SH-SY5Y (cell line): ENCODE measurements around the gene UGP2.

Experiments used
- GATA2 ChIP-seq: IDR thresholded peaks from 2 replicates; pipeline ENCODE4 v1.6.1; 2011; ENCODE audit warnings: mild to moderate bottlenecking, low read depth, low read length
- GATA3 ChIP-seq: IDR thresholded peaks from 2 replicates; pipeline ENCODE4 v1.6.1; 2011; ENCODE audit warnings: low read depth, mild to moderate bottlenecking, low read length, moderate library complexity

Gene UGP2

DNA sequence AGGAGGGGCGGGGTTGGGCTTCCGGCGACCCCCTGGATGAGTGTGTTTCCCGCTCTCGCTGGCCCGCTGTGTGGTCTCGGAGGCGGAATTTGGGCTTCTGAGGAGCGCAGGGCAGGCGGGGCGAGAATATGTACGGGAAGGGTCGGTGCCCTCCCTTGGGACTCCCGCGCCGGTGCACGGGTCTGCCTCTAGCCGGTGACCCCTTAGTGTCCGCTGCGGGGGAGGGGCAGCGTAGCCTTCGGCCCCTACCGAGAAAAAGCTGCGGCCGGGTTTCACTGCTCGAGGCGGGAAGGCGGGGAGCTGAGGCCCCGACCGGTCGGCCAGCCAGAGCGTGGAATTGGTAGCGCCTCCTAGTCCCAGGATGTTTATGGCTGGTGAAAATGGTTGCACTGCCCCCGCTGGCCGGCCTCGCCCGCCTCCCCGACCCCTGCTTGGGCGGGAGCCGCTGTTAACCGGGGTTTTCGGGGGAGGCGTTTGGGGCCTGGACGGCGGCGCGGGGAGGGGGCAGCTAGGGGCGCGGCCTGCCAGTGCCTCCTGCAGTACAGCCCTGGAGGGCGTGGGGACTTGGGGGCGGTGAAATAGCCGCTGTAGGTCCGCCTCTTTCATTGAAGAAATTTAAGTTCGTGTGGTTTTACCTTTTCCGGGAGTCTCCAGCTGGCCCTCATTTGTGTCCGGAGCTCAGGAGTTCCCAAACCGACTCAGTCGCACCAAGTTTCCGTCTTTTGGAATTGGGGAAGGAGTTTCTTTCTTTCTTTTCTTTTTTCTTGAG is at the start of gene UGP2:
Gene UGP2 (plus strand): TSS at position 643 of the 769 bp plus-strand sequence. CDS start 290 bp downstream, outside the sequence.
- no peak for TF ChIP-seq GATA3
- TF ChIP-seq GATA2: no peak

DNA sequence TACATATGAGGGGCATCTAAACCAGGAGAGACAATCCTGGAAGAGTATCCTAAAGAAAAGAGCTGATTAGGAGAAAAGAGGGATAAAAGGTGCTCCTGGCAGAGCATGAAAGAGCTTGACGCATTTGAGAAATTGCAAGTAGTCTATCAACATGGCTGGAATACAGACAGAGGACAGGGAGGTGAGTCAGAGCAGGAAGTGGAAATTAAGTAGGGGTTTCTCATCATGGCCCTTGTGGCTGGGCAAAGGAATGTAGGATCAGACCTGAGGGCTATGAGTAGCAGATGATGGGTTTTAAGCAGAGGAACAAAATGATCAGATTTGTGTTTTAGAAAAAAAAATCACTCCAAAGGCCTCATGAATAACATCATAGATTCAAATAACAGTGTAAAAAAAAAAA is 49.2 kb upstream of the UGP2 start:
- TF ChIP-seq GATA2 (no peak), GATA3 (no peak)

- no peak for TF ChIP-seq GATA2
- TF ChIP-seq GATA3: no peak
Measured at GRCh38 chr2:63796366-63796765, 45.3 kb upstream of the UGP2 start.

DNA sequence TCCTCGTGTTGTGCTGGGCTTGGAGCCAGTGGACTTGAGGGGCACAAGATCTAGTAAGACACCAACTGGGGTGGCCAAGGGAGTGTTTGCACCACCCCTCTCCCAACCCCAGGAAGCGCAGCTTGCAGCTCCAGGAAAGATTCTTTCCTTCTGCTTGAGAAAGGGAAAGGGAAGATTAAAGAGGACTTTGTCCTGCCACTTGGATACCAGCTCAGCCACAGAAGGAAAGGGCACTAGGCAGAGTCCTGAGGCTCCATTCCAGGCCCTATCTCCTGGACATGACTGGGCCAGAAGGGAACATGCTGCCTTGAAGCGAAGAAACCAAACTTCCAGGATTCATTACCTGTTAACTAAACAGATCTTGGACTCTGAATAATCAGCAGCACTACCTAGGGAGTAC is 44.9 kb upstream of the UGP2 start:
- TF ChIP-seq GATA2 (no peak), GATA3 (no peak)

- no peak for TF ChIP-seq GATA3
- no peak for TF ChIP-seq GATA2
Measured at GRCh38 chr2:63801455-63801854, 40.2 kb upstream of the UGP2 start.

- no peak for TF ChIP-seq GATA2
Measured at GRCh38 chr2:63805412-63805811, 36.3 kb upstream of the UGP2 start.

DNA sequence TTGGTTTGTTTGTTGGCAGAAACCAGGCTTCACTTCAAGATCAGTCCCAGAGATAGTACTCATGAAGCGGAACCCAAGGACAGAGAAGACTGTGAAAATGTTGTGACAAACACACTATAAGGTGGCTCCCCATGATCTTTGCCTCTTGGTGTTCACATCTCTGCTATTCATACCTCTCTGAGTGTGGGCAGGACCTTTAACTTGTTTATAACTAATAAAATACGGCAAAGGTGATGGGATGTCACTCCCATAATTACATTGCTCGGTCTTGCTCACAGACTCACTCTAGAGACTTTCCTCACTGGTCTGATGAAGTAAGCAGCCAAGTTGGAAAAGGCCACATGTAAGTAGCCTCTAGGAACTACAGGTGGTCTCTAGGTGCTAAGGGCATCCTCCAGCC is 30.6 kb upstream of the UGP2 start:
- TF ChIP-seq GATA2: no peak
- no peak for TF ChIP-seq GATA3

DNA sequence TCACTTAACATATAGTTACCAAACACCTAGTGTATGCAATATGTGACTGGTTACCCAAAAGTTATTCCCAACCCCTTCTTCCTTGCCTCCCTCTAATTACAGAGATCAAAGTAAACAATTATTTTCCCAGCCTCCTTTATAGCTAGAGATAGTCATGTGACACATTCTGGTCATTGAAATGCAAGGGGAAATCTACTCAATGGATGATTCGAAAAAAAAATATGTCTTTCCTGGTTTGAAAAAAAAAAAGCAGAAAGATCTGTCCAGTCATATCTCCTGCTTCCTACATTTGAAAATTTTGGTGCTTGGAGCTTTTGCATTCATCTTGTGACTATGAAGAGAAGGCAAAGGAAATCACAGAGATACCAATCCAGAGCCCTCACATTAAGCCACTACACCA is 27.6 kb upstream of the UGP2 start:
- TF ChIP-seq GATA2 (no peak), GATA3 (no peak)

GRCh38 chr2:63817382-63817781 is 24.3 kb upstream of the UGP2 start:
- no peak for TF ChIP-seq GATA3
- no peak for TF ChIP-seq GATA2

- TF ChIP-seq GATA3 (no peak), GATA2 (no peak)
Measured at GRCh38 chr2:63818271-63818670, 23.4 kb upstream of the UGP2 start.

GRCh38 chr2:63819256-63819655 is 22.4 kb upstream of the UGP2 start:
- TF ChIP-seq GATA2 (no peak), GATA3 (no peak)

GRCh38 chr2:63819765-63820717 is 21.7 kb upstream of the UGP2 start:
- TF ChIP-seq GATA3 (no peak), GATA2 (no peak)

- TF ChIP-seq GATA3 (no peak), GATA2 (no peak)
Measured at GRCh38 chr2:63820969-63821368, 20.7 kb upstream of the UGP2 start.

GRCh38 chr2:63821396-63821795 is 20.3 kb upstream of the UGP2 start:
- TF ChIP-seq GATA2 (no peak), GATA3 (no peak)

DNA sequence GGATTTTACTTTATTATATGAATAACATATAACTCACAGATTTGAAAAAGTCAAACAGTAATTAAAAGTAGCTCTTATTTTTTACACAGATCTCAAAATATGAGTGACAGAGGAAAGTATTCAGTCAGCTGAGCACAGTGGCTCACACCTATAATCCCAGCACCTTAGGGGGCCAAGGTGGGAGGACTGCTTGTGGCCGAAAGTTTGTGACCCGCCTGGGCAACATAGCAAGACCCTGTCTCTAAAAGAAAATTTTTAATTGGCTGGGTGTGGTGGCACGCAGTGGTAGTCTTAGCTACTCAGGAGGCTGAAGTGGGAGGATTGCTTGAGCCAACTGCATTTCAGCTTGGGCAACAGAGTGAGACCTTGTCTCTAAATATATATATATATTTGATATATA is 19.2 kb upstream of the UGP2 start:
- TF ChIP-seq GATA2: no peak
